Muscle of leg (tissue), 11 donors: ENCODE results near the gene RANBP17. TPM values are rescaled to one million over a fixed set of nuclear protein-coding genes. Genes with fewer than 3 reads are reported as not detected.

Experiments used
- DNase-seq: peaks from one replicate; pipeline ENCODE4 v3.0.0; 2013
- H3K27ac ChIP-seq: one replicate; pipeline ENCODE4 v1.5.1; 2013; ENCODE audit warnings: mild to moderate bottlenecking, low read length, control low read depth
- H3K27me3 ChIP-seq: one replicate; pipeline ENCODE4 v1.6.1; 2013; ENCODE audit warnings: low read length; ENCODE audit not compliant: control insufficient read depth, insufficient read depth
- H3K36me3 ChIP-seq: one replicate; pipeline ENCODE4 v1.6.1; 2013; ENCODE audit warnings: low read length; ENCODE audit not compliant: control insufficient read depth, insufficient read depth
- H3K4me1 ChIP-seq: one replicate; pipeline ENCODE4 v1.6.1; 2013; ENCODE audit warnings: low read length; ENCODE audit not compliant: control insufficient read depth, insufficient read depth
- H3K4me3 ChIP-seq: one replicate; pipeline ENCODE4 v1.5.1; 2013; ENCODE audit warnings: low read length, control low read depth
- H3K9me3 ChIP-seq: replicated peaks from 2 replicates; pipeline ENCODE4 v1.6.1; 2013; ENCODE audit warnings: low read depth, low read length; ENCODE audit not compliant: control insufficient read depth
- WGBS: methylation state at CpG from one replicate; pipeline ENCODE4 v1.1.5; 2013; ENCODE audit warnings: missing lambda C conversion rate; ENCODE audit not compliant: insufficient coverage; 5-methylcytosine and 5-hydroxymethylcytosine counted together
- polyA plus RNA-seq, 8 donors: library from polyadenylated mRNA; unstranded; fragments of 120-200 nt; gene quantifications; one replicate each; pipeline versions ENCODE4 v1.2.1 to v1.2.3, GENCODE V29; 2013; ENCODE audit warnings: inconsistent platforms in 1 of 8, low replicate concordance in 1 of 8; ENCODE audit not compliant: insufficient read length in 8 of 8, insufficient read depth in 1 of 8
- total RNA-seq: library from RNA; stranded (reverse); fragments of 120-200 nt; gene quantifications from one replicate; pipeline ENCODE4 v1.2.4, GENCODE V29; 2013

RANBP17 gene
- total and polyA plus RNA-seq, 9 donors = 5.4 to 21.3 (median 8.4) TPM

GRCh38 chr5:171137768-171138525 is 276.1 kb downstream of the RANBP17 start:
- no CpG with 5 or more reads among the region's 1 CpG for WGBS
- no peaks in the 10 kb centered on the region for H3K4me1 ChIP-seq
- no peaks in the 10 kb centered on the region for H3K9me3 ChIP-seq
- no peak overlapping the region for H3K4me3 ChIP-seq
- DNase-seq = peak; percentile 65
- no peaks in the 10 kb centered on the region for H3K36me3 ChIP-seq
- H3K27ac ChIP-seq = no peak overlapping the region
- no peaks in the 10 kb centered on the region for H3K27me3 ChIP-seq

GRCh38 chr5:171139227-171139626 is 277.4 kb downstream of the RANBP17 start:
- no peaks in the 10 kb centered on the region for H3K4me1 ChIP-seq
- no peak for DNase-seq
- no peaks in the 10 kb centered on the region for H3K9me3 ChIP-seq
- no peaks in the 10 kb centered on the region for H3K36me3 ChIP-seq
- no peaks in the 10 kb centered on the region for H3K27me3 ChIP-seq
- no peak overlapping the region for H3K4me3 ChIP-seq
- no peak overlapping the region for H3K27ac ChIP-seq

- DNase-seq = no peak
- H3K9me3 ChIP-seq = no peaks in the 10 kb centered on the region
These were observed 280.8 kb downstream of the RANBP17 start for GRCh38 chr5:171142617-171143016.

GRCh38 chr5:171143171-171143570 is 281.4 kb downstream of the RANBP17 start:
- H3K9me3 ChIP-seq = no peaks in the 10 kb centered on the region
- H3K27ac ChIP-seq = no peak overlapping the region
- H3K27me3 ChIP-seq = no peaks in the 10 kb centered on the region
- no CpG with 5 or more reads among the region's 3 CpGs for WGBS
- H3K36me3 ChIP-seq = no peaks in the 10 kb centered on the region
- H3K4me3 ChIP-seq = no peak overlapping the region
- H3K4me1 ChIP-seq = no peaks in the 10 kb centered on the region
- DNase-seq = peak; percentile 27

More at GRCh38 chr5:171142617-171143016, 280.8 kb downstream of the RANBP17 start:
- H3K36me3 ChIP-seq = no peaks in the 10 kb centered on the region
- no peaks in the 10 kb centered on the region for H3K27me3 ChIP-seq
- no peaks in the 10 kb centered on the region for H3K4me1 ChIP-seq
- H3K27ac ChIP-seq = no peak overlapping the region
- H3K4me3 ChIP-seq = no peak overlapping the region

GRCh38 chr5:171143926-171144325 is 282.1 kb downstream of the RANBP17 start:
- no peak for DNase-seq
- no peak overlapping the region for H3K27ac ChIP-seq
- no peaks in the 10 kb centered on the region for H3K4me1 ChIP-seq
- H3K27me3 ChIP-seq = no peaks in the 10 kb centered on the region
- no peaks in the 10 kb centered on the region for H3K9me3 ChIP-seq
- 100% methylated on average over 3 of the region's 6 CpGs for WGBS
- H3K36me3 ChIP-seq = no peaks in the 10 kb centered on the region
- H3K4me3 ChIP-seq = no peak overlapping the region

GRCh38 chr5:171149333-171149732 is 287.5 kb downstream of the RANBP17 start:
- no peaks in the 10 kb centered on the region for H3K27me3 ChIP-seq
- H3K4me1 ChIP-seq = no peaks in the 10 kb centered on the region
- WGBS = no CpG with 5 or more reads among the region's 2 CpGs
- H3K4me3 ChIP-seq = no peak overlapping the region
- DNase-seq = no peak
- no peaks in the 10 kb centered on the region for H3K36me3 ChIP-seq
- H3K27ac ChIP-seq = no peak overlapping the region
- no peaks in the 10 kb centered on the region for H3K9me3 ChIP-seq

- H3K4me1 ChIP-seq = no peaks in the 10 kb centered on the region
- no peak for DNase-seq
- H3K9me3 ChIP-seq = no peaks in the 10 kb centered on the region
- no peak overlapping the region for H3K4me3 ChIP-seq
- 80% methylated on average over 1 of the region's 3 CpGs for WGBS
- no peaks in the 10 kb centered on the region for H3K27me3 ChIP-seq
- H3K27ac ChIP-seq = no peak overlapping the region
- no peaks in the 10 kb centered on the region for H3K36me3 ChIP-seq
These were observed 288.0 kb downstream of the RANBP17 start for GRCh38 chr5:171149772-171150171.

- Histone ChIP-seq H3K27me3 (no peaks in the 10 kb centered on the region), H3K9me3 (no peaks in the 10 kb centered on the region), H3K36me3 (no peaks in the 10 kb centered on the region), H3K4me3 (no peak overlapping the region), H3K27ac (no peak overlapping the region), H3K4me1 (no peaks in the 10 kb centered on the region)
- peak; percentile 15 for DNase-seq
- WGBS = 82% methylated on average over 3 of the region's 4 CpGs
These were observed 290.6 kb downstream of the RANBP17 start for GRCh38 chr5:171152382-171152781.

GRCh38 chr5:171155621-171156020 is 293.8 kb downstream of the RANBP17 start:
- Histone ChIP-seq H3K27me3 (no peaks in the 10 kb centered on the region), H3K4me1 (no peaks in the 10 kb centered on the region), H3K9me3 (no peaks in the 10 kb centered on the region), H3K27ac (no peak overlapping the region), H3K4me3 (no peak overlapping the region), H3K36me3 (no peaks in the 10 kb centered on the region)
- no CpG with 5 or more reads among the region's 1 CpG for WGBS
- DNase-seq = no peak

- no CpG with 5 or more reads among the region's 2 CpGs for WGBS
- Histone ChIP-seq H3K4me1 (no peaks in the 10 kb centered on the region), H3K9me3 (no peaks in the 10 kb centered on the region), H3K27me3 (no peaks in the 10 kb centered on the region), H3K27ac (no peak overlapping the region), H3K4me3 (no peak overlapping the region), H3K36me3 (no peaks in the 10 kb centered on the region)
- no peak for DNase-seq
These were observed 295.5 kb downstream of the RANBP17 start for GRCh38 chr5:171157276-171157675.

- Histone ChIP-seq H3K36me3 (no peaks in the 10 kb centered on the region), H3K27ac (no peak overlapping the region), H3K4me3 (no peak overlapping the region), H3K27me3 (no peaks in the 10 kb centered on the region), H3K4me1 (no peaks in the 10 kb centered on the region), H3K9me3 (no peaks in the 10 kb centered on the region)
- DNase-seq = peak; percentile 7
- WGBS = 100% methylated on average over 1 of the region's 1 CpG
These were observed 296.0 kb downstream of the RANBP17 start for GRCh38 chr5:171157775-171158174.
